BJ (cell line): ENCODE data around the gene RBMS3. TPM values are rescaled to one million over a fixed set of nuclear protein-coding genes. Genes with fewer than 3 reads are reported as not detected.

Experiments used
- CTCF ChIA-PET: fragments of 350-600 bp; formaldehyde crosslinking; extraction: SDS; loops from one replicate; lab custom pipeline; 2021; ENCODE audit warnings: antibody characterized with exemption, inconsistent platforms; lab: Yijun Ruan, JAX
- POLR2A ChIA-PET: fragments of 300-600 bp; sonication (Branson Sonifier 250); formaldehyde crosslinking; extraction: SDS; loops from one replicate; lab custom pipeline; 2021; ENCODE audit warnings: antibody characterized with exemption; lab: Charles Lee
- DNase-seq: peaks from one replicate; pipeline ENCODE4 v3.0.0-alpha.2; 2011; ENCODE audit warnings: low read depth
- H3K27me3 ChIP-seq: 2 replicates; pipeline ENCODE4 v1.6.0; 2011; ENCODE audit warnings: low read length; ENCODE audit not compliant: control insufficient read depth, insufficient read depth
- H3K36me3 ChIP-seq: 2 replicates; pipeline ENCODE4 v1.5.1; 2011; ENCODE audit warnings: low read length; ENCODE audit not compliant: control insufficient read depth, insufficient read depth
- H3K4me3 ChIP-seq: 2 replicates; pipeline ENCODE4 v1.5.1; 2011; ENCODE audit warnings: low read depth, mild to moderate bottlenecking, control low read depth, low read length
- CTCF ChIP-seq: IDR thresholded peaks from 2 replicates; pipeline ENCODE4 v1.5.1; 2011; ENCODE audit warnings: low read depth, mild to moderate bottlenecking, control low read depth, inconsistent platforms, low read length, moderate library complexity; ENCODE audit not compliant: insufficient read depth
- polyA plus RNA-seq: library from polyadenylated mRNA; depleted of rRNA; stranded (reverse); fragments of >200 nt; gene quantifications from 2 replicates; pipeline ENCODE4 v1.2.3, GENCODE V29; 2011

The RBMS3 gene
- polyA plus RNA-seq, 1 experiment, result 14.5 TPM

- no peaks in the 10 kb centered on the region for H3K36me3 ChIP-seq
- H3K27me3 ChIP-seq, result no peaks in the 10 kb centered on the region
- CTCF ChIA-PET, result interaction anchor here (1.2 to 1.3 kb wide), 2 partner anchors 10 to 11 kb away, joined by 4 to 5 read pairs; no protein-coding TSS in a partner anchor
- POLR2A ChIA-PET, result no interaction called here
- DNase-seq, result no peak
- no peak for TF ChIP-seq CTCF
- H3K4me3 ChIP-seq, result no peak overlapping the region
Observed at GRCh38 chr3:29864809-29865208, 583.9 kb downstream of the RBMS3 start.

- no peak for DNase-seq
- H3K4me3 ChIP-seq, result no peak overlapping the region
- ChIA-PET POLR2A (no interaction called here), CTCF (interaction anchor here (1.1 kb wide), 1 partner anchor 8 kb away, joined by 5 read pairs; no protein-coding TSS in a partner anchor)
- no peaks in the 10 kb centered on the region for H3K27me3 ChIP-seq
- no peaks in the 10 kb centered on the region for H3K36me3 ChIP-seq
- no peak for TF ChIP-seq CTCF
Observed at GRCh38 chr3:29868543-29869101, 587.8 kb downstream of the RBMS3 start.

GRCh38 chr3:29870136-29870535, 589.3 kb downstream of the RBMS3 start:
- POLR2A ChIA-PET, result no interaction called here
- CTCF ChIA-PET, result interaction anchor here (0.9 to 1.2 kb wide), 3 partner anchors 10 to 27 kb away, joined by 3 to 5 read pairs (median 3); no protein-coding TSS in a partner anchor

GRCh38 chr3:29871087-29871486, 590.2 kb downstream of the RBMS3 start:
- DNase-seq, result no peak
- Histone ChIP-seq H3K36me3 (no peaks in the 10 kb centered on the region), H3K27me3 (no peaks in the 10 kb centered on the region), H3K4me3 (no peak overlapping the region)
- POLR2A ChIA-PET, result no interaction called here
- TF ChIP-seq CTCF, result no peak
- CTCF ChIA-PET, result interaction anchor here (1.5 kb wide), 1 partner anchor 10 kb away, joined by 5 read pairs; no protein-coding TSS in a partner anchor

More at GRCh38 chr3:29870136-29870535, 589.3 kb downstream of the RBMS3 start:
- H3K27me3 ChIP-seq, result no peaks in the 10 kb centered on the region
- no peak for TF ChIP-seq CTCF
- no peak for DNase-seq
- no peak overlapping the region for H3K4me3 ChIP-seq
- no peaks in the 10 kb centered on the region for H3K36me3 ChIP-seq

- no peak for DNase-seq
- TF ChIP-seq CTCF, result no peak
- no peak overlapping the region for H3K4me3 ChIP-seq
- ChIA-PET POLR2A (no interaction called here), CTCF (interaction anchor here (0.6 to 1.2 kb wide), 2 partner anchors 9 to 56 kb away, joined by 3 to 5 read pairs; no protein-coding TSS in a partner anchor)
- no peaks in the 10 kb centered on the region for H3K27me3 ChIP-seq
- H3K36me3 ChIP-seq, result no peaks in the 10 kb centered on the region
Observed at GRCh38 chr3:29880809-29881208, 599.9 kb downstream of the RBMS3 start.
